Bronchial epithelial cell (primary cell): ENCODE measurements around the gene RAB33B. TPM values are rescaled to one million over a fixed set of nuclear protein-coding genes. Genes with fewer than 3 reads are reported as not detected.
"Not testable (repeated sequence)": the region's sequence is repeated elsewhere in the genome, so short reads cannot be mapped to it uniquely, and the experiment has no call there.

ENCODE experiments used
- DNase-seq: peaks from one replicate; pipeline ENCODE4 v3.0.0-alpha.2; 2010; ENCODE audit warnings: low read depth
- FAIRE-seq: peaks from 2 replicates; lab custom pipeline; 2011; peaks lifted over from hg19 to GRCh38; lab: Jason Lieb, UNC
- H3K27me3 ChIP-seq: 2 replicates; pipeline ENCODE4 v1.5.1; 2011; ENCODE audit warnings: low read length; ENCODE audit not compliant: control insufficient read depth, insufficient read depth
- H3K36me3 ChIP-seq: 2 replicates; pipeline ENCODE4 v1.5.1; 2011; ENCODE audit warnings: low read length; ENCODE audit not compliant: control insufficient read depth, insufficient read depth
- H3K4me3 ChIP-seq: 2 replicates; pipeline ENCODE4 v1.5.1; 2011; ENCODE audit warnings: mild to moderate bottlenecking, low read depth, low read length, control low read depth
- total RNA-seq: library from RNA; depleted of rRNA; stranded (reverse); fragments of >200 nt; gene quantifications from 2 replicates; pipeline ENCODE4 v1.2.1, GENCODE V29; 2014
- TF ChIP-seq, protein P1 (sequence below): IDR thresholded peaks from 2 replicates; pipeline ENCODE4 v1.5.1; 2011; ENCODE audit warnings: mild to moderate bottlenecking, moderate library complexity, low read length, control low read depth, inconsistent platforms; ENCODE audit not compliant: insufficient read depth, severe bottlenecking

RAB33B gene
- total RNA-seq, 1 donor from 2014 or later = 10.0 TPM

DNA sequence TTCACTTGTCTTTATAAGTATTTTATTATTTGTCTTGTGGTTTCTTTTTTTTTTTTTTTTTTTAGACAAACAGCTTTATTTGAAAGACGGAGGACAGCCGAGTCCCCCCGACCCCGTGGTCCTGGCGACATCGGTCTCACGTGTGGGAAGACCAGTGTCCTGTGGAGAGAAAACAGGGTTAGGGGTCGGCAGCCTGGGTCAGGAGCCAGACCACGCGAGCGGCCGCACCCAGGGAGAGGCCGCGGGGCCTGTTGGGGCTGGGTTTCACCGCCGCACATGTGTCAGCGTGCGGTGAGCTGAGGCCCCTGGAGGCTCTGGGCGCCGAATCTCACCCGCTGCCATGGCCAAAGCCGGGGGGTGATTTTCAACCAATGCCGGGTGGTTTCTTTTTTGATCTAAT lies 17.8 kb upstream of the RAB33B start:
- DNase-seq (no peak), FAIRE-seq (no peak)
- Histone ChIP-seq H3K36me3 (no peaks in the 10 kb centered on the region), H3K27me3 (no peaks in the 10 kb centered on the region), H3K4me3 (no peak overlapping the region)
- TF ChIP-seq, protein P1, sequence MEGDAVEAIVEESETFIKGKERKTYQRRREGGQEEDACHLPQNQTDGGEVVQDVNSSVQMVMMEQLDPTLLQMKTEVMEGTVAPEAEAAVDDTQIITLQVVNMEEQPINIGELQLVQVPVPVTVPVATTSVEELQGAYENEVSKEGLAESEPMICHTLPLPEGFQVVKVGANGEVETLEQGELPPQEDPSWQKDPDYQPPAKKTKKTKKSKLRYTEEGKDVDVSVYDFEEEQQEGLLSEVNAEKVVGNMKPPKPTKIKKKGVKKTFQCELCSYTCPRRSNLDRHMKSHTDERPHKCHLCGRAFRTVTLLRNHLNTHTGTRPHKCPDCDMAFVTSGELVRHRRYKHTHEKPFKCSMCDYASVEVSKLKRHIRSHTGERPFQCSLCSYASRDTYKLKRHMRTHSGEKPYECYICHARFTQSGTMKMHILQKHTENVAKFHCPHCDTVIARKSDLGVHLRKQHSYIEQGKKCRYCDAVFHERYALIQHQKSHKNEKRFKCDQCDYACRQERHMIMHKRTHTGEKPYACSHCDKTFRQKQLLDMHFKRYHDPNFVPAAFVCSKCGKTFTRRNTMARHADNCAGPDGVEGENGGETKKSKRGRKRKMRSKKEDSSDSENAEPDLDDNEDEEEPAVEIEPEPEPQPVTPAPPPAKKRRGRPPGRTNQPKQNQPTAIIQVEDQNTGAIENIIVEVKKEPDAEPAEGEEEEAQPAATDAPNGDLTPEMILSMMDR = no peak

DNA sequence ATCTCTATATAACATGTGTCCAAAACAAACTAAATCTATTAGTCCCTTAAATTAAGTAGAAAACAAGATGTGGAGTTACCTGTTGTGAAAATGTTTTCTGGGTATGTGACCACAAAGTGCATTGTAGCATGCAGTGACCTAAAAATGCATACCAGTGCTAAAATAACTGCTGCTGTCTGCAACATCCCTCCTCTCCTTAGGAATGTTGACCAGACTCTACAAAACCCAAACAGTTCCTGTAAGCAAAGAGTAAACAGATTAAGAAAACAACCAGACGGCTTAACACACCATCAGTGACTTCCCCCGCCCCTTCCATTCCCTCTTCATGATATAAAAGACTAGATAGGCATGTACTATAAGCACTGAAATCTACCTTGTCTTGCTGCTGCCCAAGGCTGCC lies 15.8 kb upstream of the RAB33B start:
- TF ChIP-seq, protein P1 = no peak
- H3K27me3 ChIP-seq = no peaks in the 10 kb centered on the region
- H3K36me3 ChIP-seq = no peaks in the 10 kb centered on the region
- FAIRE-seq (no peak), DNase-seq (no peak)
- H3K4me3 ChIP-seq = no peak overlapping the region

DNA sequence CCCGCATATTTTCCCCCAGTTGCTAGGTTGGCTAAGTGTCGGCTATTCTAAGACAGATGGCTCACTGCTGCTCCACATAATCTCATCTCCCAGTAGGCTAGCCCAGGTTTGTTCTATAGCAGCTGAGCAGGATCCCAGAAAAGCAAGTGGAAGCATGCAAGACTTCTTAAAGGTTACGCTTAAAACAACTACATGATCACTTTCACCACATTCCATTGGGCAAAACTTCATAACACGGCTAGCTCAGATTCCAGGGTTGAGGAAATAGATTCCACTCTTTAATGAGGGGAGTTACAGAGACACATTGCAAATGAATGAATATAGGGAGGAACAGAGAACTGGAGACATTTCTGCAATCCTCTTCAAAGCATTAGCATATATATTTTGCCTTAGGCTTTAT lies 12.9 kb upstream of the RAB33B start:
- DNase-seq = peak; percentile 69
- TF ChIP-seq, protein P1 = no peak
- no peaks in the 10 kb centered on the region for H3K27me3 ChIP-seq
- H3K36me3 ChIP-seq = no peaks in the 10 kb centered on the region
- FAIRE-seq = no peak
- H3K4me3 ChIP-seq = no peak overlapping the region

DNA sequence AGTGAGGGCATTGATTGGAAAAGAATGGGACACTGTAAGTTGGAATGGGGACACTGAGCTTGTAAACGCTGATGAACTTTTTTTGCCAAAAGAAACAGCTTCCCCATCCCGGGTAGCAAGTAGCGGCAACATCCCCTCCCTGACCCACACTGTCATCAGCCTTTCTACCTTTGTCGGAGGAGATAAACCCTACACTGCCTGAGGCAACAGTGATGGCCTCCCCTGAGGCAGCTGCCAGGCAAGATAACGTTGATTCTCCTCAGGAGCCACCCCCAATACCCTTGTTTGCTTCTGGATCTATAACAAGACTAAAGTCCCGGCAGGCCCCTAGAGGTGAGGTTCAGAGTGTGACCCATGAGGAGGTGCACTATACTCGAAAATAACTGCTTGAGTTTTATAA lies 10.3 kb upstream of the RAB33B start:
- FAIRE-seq (no peak), DNase-seq (no peak)
- Histone ChIP-seq H3K36me3 (no peaks in the 10 kb centered on the region), H3K4me3 (no peak overlapping the region), H3K27me3 (no peaks in the 10 kb centered on the region)
- TF ChIP-seq, protein P1 = no peak

DNA sequence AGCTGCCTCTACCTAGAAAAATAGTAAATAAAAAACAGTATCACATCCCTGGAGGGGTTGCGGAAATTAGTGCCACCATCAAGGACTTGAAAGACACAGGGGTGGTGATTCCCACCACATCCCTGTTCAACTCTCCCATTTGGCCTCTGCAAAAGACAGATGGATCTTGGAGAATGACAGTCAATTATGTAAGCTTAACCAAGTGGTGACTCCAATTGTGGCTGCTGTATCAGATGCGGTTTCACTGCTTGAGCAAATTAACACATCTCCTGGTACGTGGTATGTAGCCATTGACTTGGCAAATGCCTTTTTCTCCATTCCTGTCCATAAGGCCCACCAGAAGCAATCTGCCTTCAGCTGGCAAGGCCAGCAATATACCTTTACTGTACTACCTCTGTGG lies 9.0 kb upstream of the RAB33B start:
- not testable (repeated sequence) for H3K4me3 ChIP-seq, H3K36me3 ChIP-seq, H3K27me3 ChIP-seq, DNase-seq, FAIRE-seq

DNA sequence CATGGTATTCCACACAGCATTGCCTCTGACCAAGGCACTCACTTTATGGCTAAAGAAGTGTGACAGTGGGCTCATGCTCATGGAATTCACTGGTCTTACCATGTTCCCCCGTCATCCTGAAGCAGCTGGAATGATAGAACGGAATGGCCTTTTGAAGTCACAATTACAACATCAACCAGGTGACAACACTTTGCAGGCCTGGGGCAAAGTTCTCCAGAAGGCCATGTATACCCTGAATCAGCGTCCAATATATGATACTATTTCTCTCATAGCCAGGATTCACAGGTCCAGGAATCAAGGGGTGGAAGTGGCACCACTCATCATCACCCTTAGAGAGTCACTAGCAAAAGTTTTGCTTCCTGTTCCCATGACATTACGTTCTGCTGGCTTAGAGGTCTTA lies 6.8 kb upstream of the RAB33B start:
- not testable (repeated sequence) for H3K36me3 ChIP-seq, DNase-seq, H3K4me3 ChIP-seq, FAIRE-seq, H3K27me3 ChIP-seq

DNA sequence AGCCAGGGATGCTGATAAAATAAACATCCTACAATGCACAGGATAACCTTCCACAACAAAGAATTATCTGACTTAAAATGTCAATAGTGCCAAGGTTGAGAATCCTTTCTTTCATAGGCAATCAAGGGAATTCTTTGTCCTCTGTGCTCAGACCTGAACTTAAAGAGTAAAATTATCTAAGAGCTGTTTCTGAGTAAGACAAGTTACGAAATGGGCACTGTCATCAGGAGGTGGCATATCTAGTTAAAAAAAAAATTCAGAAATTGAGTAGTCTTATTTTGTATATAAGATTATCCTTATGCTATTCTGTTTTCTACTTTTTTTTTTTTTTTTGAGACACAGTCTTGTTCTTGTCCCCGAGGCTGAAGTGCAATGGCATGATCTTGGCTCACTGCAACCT lies 3.3 kb upstream of the RAB33B start:
- FAIRE-seq = no peak
- TF ChIP-seq, protein P1 = no peak

More for the DNA sequence above, 3.3 kb upstream of the RAB33B start:
- Histone ChIP-seq H3K27me3 (no peaks in the 10 kb centered on the region), H3K36me3 (no peaks in the 10 kb centered on the region), H3K4me3 (no peak overlapping the region)
- DNase-seq = no peak
